GM21423 (cell line): ENCODE results near the gene MLIP.
"Not testable (repeated sequence)": the region's sequence is repeated elsewhere in the genome, so short reads cannot be mapped to it uniquely, and the experiment has no call there.

ENCODE experiments used
- ATAC-seq: cut with Tn5 transposase; IDR thresholded peaks from one replicate; pipeline ENCODE4 v1.9.1; 2021; ENCODE audit warnings: mild to moderate bottlenecking, moderate library complexity; ENCODE audit not compliant: unreplicated experiment

Gene MLIP

DNA sequence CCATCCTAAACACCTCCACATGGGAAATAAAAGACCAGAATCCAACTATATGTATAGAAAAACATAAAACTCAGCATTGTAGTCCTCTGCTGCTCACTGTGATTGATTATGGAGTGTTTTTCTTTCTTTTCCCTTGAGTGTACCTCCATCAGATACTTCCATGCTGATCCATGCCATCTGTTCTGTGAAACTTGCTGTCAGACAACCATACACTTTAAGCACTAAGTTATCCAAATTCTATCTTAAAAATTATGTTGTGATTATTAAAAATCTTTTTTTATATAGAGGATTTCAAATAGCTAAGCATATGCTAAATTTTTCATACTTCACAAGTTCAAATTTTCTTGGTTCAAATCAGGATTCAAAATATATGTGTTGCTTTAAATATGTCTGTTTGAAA lies 105.1 kb downstream of the MLIP start:
- ATAC-seq, result no peak

DNA sequence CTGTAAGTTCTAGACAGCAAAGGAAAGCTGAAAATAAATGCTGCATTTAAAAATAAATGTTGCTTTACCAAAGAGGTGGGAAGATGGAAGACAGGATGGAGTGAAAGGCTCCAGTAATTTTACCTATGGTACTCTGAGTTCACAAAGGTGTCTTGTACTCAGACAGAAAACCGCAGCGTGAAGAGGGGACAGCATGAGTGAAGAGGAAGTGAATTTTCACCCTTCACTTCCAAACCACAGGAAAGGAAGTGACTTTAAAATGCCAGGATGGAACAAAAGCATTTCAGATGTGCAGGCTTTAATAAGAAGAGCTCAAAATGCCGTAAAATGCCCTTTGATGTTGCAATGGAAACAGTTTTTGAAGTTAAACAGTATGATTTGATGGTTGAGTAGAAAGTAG lies 105.8 kb downstream of the MLIP start:
- ATAC-seq, result no peak

DNA sequence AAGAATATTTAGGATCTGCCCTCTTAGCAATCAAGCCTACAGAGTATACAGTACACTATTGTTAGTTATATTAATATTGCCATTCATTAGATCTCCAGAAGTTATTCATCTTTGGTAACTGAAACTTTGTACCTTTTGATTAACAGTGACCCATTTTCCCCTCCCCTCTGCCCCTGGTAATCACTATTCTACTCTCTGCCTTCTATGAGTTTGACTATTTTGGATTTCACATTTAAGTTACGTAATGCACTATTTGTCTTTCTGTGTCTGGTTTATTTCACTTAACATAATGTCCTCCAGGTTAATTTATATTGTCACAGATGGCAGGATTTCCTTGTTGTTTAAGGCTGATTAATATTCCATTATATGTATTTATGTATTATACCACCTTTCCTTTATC lies 111.0 kb downstream of the MLIP start:
- no peak for ATAC-seq

DNA sequence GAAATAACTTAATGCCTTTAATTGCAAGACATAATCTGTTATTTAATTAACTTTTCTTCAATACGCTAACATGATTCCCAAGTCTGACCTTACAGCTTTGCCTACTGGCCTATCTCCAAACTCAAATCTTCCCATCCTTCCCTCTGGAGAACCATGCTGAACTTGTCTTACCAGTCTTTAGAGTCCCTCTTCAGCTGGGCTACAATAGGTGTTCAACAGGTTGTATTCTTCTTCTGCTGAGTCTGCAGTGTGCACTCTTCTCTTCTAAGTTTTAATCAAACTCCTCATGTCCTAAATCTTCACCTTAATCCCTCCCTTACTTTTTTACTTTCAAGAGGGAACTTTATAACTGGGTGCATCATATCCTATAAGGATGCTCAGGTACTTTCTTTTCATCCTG lies 121.5 kb downstream of the MLIP start:
- no peak for ATAC-seq

DNA sequence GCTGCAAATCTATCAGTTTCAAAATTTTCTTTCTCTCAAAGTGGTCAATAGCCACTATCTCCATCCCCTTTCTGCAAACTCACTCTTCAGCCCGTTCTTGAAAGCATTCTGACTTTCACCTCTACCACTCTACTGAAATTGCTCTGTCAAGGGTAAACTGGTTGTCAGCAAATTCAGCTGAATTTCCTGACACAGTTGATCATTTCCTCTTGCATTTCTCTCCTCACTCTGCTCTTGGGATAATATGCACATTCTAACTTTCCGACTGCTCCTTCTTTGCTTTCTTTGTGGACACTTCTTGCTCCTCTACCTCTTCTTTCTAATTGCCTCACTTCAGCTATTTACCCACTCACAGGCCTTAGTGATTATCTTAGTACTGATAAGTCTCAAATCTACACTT lies 123.3 kb downstream of the MLIP start:
- ATAC-seq, result no peak

DNA sequence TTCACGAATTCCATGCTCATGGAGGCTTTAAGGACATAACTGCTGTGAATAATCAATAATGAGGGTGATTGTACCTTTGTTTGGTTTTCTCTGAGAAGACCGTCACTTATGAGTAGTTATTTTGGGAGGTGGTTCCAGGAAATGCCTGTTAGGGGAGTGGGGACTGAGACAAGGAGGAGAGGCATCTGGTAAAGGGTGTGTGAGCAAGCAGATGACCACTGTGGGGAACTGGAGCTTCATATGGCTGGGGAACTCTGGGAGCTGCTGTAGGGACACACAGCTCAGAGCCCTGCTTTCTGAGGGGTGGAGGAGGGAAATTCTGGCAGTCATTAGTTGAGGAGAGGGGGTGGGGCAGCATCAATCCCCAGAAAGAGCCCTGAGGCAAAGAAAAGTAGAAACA lies 125.7 kb downstream of the MLIP start:
- ATAC-seq, result no peak

DNA sequence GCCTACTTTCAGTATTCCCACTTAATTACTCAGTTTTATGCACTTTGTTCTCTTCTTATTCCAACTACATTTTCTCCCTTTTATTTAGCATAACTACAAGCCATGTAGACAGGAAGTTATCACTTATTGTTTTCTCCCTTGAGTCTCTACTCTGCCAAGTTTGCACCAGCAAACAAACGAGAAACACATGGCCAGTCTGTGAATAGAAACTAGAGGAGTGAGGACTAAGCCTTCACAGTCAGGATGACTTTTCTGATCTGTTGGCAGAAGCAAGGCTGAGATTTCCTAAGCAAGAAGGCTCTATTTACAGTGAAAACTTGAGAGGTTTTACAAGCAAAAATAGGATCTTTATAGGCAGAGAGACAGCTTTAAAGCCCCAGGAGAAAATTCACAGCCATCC lies 127.2 kb downstream of the MLIP start:
- ATAC-seq, result no peak

DNA sequence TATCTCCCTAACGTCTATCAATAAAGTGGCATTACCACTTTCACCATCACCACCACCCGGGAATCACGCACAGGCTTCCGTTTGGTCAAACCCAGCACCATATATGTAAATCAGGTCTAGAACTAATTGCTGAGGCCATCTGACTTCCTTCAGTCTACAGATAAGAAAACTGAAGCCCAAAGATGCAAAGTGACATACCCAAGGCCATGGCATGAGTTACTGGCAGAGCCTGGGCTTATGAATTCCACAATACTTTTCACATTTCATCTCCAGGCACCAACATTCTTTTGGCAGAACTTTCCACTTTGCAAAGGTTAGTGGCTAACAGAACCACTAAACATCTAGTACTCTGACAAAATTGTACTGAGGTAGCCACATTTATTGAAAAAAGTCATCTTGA lies 132.5 kb downstream of the MLIP start:
- no peak for ATAC-seq

DNA sequence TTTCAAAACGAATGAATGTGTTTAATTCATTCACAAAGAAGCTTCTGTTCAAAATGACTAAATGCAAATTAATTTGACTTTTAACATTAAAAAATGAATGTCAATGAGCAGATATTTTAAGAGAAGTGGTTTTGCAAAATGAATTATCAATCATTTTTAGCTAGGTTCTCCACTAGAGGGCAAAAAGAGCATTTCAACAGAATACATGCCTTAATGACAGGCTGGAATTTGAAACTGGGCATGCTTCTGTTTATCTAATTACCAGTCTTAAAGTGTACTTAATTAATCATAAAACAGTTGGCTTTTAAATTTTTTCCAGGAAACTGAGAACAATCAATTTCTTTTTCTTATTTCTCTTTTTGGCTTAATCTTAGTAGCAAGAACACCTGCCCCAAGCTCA lies 133.2 kb downstream of the MLIP start:
- peak; percentile 37 for ATAC-seq

DNA sequence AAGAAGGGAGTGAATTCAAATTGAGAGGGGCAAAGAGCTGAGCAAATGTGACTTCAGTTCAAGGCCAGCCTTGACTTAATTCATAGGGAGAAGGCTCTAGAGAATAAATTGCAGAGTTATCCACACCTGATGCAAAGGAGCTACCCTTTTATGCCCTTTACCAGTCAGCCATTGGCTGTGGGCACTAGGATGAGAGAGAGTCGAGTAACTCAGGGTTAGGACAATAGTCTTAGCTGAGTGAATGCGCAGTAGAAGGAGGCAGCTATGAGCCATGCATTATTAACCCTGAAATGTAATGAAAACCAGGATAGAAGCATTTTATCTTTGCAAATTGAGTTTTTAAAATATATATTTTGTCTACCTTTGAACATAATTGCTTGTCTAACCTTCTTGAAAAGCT lies 134.0 kb downstream of the MLIP start:
- no peak for ATAC-seq

DNA sequence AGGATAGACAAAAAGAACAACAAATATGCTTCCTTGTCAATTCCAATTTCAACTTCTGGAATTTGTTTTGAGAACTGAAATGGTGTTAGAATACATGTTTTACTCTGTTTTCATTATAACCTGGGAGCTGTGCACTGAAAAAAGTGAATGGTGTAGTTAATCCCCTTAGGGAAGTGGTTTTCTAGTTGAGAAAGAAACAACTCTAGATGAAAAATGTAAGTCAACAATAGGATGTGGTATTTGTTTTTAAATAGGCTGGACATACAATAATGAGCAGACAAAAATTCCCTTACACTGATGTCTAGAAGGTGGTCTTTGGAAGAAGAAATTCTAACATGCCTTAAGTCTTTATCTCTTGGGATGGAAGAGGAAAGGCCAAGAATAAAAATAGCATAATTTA lies 137.1 kb downstream of the MLIP start:
- ATAC-seq, result peak; percentile 62

DNA sequence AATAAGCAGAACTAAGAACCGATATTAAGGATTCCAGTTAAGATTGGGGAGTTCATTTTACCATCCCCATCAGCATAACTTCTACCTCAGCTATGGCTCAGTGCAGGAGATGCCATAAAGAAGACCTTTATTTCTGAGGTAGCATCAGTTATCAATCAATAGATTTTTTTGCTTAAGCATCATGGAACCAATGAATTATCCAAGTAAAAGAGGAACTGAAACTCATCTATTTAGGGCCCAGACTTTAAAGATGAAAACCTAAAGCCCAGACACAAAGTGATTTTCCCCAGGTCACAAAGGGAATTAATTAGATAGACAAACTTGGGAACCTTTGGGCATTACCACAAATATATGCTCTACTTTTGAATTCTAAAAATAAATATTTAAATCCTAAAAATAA lies 137.8 kb downstream of the MLIP start:
- peak; percentile 57 for ATAC-seq

DNA sequence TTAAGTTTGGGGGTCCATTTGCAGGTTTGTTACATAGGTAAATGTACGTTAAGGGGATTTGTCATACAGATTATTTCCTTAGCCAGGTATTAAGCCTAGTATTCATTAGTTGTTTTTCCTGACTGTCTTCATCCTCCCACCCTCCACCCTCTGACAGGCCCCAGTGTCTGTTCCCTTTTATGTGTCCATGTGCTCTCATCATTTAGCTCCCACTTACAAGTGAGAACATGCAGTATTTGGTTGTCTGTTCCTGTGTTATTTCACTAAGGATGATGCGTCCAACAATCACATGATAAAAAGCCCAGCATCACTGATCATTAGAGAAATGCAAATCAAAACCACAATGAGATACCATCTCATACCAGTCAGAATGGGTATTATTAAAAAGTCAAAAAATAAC lies 138.6 kb downstream of the MLIP start:
- ATAC-seq, result not testable (repeated sequence)

DNA sequence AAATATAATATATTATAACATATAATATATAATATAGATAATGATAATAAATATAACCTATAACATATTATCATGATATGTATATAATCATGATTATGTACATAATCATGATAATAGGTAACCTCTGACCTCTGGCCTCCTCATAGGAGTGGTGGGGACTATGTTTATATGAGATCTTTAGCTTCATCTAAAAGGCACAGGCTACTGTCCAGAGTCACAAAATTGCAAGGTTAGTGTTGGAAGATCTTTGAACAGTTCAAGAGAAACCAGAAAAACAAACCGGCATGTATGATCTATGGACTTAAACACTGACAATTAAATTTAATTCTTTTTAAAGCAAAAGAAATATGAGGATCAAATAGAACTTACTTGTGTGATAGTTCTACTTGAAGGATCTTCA lies 141.3 kb downstream of the MLIP start:
- ATAC-seq, result no peak

DNA sequence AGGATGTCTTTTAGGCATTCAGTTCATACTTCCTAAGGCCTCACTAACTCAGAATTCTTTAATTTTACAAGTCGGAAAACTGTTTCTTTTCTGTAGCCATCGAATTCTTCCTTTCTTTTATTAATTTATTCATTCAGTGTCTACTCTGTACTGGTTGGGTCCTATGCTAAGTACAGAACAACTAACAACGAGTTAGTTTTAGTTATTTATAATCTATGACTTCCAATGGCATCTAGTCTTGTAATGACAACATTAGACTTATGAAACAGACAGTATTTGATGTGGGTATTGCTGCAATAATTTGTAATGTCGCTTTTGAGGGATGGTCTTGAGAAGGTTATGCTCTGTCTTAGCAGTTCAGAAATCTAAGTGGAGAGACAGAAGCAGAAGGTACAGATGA lies 141.7 kb downstream of the MLIP start:
- no peak for ATAC-seq

DNA sequence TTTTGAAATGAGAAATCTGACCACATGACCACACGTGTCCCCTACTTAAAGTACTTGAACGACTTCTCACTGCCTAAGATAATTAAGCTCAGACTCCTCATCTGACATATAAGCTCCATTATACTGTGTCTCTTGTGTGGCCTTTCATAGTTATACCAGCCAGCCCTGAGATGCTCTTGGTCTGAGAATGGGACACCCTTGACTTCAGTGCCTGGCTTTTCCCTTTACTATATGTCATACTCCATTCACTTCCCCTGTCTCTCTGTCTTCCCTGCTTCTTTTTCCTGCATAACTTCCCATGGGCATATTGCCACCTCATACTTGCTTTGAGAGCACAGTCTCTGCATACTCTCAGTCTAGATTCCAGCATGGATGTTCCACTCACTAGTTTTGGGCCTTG lies 143.6 kb downstream of the MLIP start:
- no peak for ATAC-seq

DNA sequence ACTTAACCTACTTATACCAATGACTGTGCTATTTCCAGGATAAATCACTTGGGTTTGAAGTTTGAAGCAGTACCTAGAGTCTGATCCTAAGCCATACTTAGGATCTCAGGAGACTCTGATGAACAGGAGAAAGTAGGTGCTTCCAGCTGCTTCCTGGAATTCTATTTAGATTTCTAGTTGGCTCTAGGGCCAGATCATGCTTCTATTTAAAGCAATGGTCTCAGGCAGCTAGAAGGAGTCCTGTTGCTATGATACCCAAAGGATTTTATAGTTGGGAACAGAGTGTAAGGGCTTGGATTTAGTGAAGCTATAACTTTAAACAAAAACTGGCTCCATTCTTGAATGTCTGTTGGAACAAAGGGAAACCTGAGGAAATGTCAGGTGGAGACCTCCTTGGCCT lies 144.6 kb downstream of the MLIP start:
- no peak for ATAC-seq

DNA sequence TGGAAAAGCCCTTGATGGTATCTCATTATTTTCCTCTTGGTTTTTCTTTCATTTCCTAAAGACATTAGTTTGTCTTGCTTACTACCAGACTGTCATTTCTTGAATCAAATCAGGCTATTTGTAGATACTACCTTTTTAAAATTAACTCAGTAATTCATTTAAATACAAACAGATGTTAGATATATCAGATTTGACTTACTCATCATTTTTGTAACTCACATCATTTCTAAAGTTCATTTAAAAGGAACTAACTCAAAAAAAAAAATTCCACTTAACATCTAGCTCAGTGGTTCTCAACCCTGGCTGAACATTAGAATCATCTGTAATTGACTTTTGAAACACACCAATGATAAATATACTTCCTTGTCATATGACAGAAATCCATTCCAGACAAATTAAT lies 148.8 kb downstream of the MLIP start:
- no peak for ATAC-seq

DNA sequence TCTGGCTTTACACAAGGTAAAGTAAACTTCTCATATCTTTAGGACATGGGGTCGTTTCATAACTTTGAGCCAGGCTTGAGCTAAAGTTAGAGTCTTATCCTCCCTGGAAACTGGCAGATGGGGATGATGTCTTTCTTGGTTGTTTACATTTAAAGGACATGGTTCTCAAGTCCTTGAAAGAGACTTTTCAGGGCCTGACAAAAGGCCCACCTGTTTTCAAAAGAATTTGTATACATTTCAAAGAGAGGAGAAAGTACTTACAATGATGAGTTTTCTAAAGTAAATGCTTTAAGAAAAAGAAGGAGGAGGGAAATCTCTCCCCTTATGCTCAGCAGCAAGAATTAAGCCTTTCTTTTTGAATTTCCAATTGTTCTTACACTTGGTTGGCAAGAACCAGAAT lies 151.3 kb downstream of the MLIP start:
- ATAC-seq, result no peak

DNA sequence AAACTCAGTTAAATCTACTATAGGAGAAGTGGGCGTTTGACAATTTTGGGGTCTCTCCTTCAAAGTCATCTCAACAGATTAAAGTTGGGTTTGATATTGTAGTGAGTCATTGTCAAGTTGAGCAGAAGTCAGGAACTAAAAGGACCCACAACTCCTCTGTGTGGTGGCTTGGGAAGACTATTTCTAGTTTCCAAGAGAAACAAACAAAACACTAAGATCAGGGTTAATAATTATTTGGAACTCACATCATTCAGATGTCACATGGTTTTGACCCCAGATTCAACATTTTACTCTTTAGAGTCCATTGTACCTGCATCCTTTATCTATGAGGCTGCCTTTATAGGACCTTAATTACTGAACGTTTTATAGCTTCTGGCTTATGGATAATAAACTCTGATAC lies 151.7 kb downstream of the MLIP start:
- no peak for ATAC-seq

DNA sequence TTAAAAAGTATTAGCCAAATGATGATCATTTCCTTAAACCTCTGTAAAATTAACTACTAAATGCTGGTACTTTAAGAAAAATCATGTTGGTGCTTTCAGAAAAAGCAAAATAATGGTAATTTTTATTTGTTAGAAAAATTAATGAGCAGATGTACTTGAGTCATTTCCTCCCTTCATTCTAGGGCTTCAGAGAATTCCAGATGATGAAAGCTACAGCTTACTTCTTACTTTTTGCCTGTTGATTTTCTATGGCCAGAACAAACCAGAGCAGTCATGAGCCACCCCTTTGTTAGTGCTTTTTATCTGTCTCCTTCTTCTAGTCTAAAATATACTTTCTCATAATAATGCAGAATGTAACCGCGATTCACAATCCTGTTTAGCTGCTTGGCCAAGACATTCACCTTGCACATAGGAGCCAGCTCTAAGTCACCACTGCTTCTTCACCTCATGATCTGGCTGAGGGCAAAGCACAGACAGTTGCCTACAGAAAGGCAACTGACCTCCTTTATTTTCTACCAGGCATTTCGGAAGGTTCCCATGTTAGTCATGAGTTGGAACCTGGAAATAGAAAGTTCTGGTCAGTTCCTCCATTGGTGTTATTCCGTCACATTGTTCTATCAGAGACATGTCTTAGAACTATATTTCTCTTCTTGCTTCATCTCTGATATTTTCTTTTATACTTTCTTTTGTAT lies 153.5 kb downstream of the MLIP start:
- ATAC-seq, result no peak

DNA sequence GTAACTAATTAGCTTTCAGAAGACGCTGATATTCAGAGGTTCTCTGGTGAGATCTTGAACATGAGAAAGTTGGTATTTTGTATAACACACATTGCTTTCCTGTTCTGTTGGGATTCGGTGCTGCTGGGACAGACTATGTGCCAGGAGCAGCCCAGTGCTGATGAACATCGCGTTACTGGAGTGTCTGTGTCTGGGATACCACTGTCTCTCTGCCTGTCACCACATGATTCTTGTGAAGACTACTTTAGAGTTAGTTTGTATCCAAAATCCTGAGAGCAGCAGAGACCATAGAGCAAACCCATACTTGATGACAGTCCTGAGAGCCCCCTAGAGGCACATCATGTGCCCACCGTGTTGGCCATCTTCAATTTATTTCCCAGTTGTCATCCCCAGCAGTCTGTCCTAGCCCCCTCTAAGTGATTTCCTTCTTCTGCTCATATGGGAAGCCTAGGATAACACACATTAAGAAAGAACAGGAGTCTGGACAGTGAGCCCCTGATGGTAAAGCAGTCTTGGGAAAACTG lies 155.2 kb downstream of the MLIP start:
- no peak for ATAC-seq

DNA sequence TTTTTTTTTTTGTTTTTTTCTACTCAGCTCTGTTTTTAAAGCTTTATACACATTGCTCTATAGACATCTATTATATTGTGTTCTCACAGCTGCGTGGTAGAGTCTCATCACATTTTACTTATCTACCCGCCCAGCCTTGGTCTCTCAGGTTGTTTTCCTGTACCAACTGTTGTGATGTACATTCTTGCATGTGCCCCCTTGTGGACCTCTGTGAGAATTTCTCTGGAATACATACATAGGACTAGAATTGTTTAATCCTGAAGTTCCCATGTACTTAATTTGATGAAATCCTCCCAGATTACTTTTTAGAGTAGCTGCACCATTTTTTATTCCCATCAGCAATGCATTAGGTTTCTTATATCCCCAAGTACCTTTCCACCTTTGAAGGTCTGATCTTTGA lies 156.6 kb downstream of the MLIP start:
- ATAC-seq, result peak; percentile 58
